ENCODE results near the gene GARNL3.

- TF ChIP-seq POLR2AphosphoS5 (IDR thresholded peaks at IDR 0.05; ENCODE audit: borderline replicate concordance, low read depth, low read length) (no peak), EZH2 (IDR thresholded peaks at IDR 0.05) (no peak)
Observed at GRCh38 chr9:127422133-127422782, 157.7 kb downstream of the GARNL3 start.
